Measurements from ENCODE around the gene NEK6. TPM values are rescaled to one million over a fixed set of nuclear protein-coding genes. Genes with fewer than 3 reads are reported as not detected.

The NEK6 gene
- total RNA-seq, 2 donors from 2014 or later = 77.8 to 83.4 TPM

GRCh38 chr9:124255222-124255621 lies 2.5 kb upstream of the NEK6 start:
- intact Hi-C loops (cut with DNase I) = no loop called here
- no peak overlapping the region for H3K4me3 ChIP-seq
- peaks cover 6% of the 10 kb centered on the region for H3K4me1 ChIP-seq
- H3K9ac ChIP-seq (ENCODE audit: low read depth in 2 of 2, low read length in 2 of 2) = no peak overlapping the region
- H3K27ac ChIP-seq = no peak overlapping the region
- no peaks in the 10 kb centered on the region for H3K27me3 ChIP-seq
- no peaks in the 10 kb centered on the region for H3K9me3 ChIP-seq
- no peaks in the 10 kb centered on the region for H3K36me3 ChIP-seq
- no peak for TF ChIP-seq CTCF (IDR thresholded peaks at IDR 0.05)
- no peak for DNase-seq

GRCh38 chr9:124256517-124257069 lies 1.2 kb upstream of the NEK6 start:
- no peak overlapping the region for H3K4me3 ChIP-seq
- no peak overlapping the region for H3K27ac ChIP-seq
- no peak for DNase-seq
- no peaks in the 10 kb centered on the region for H3K27me3 ChIP-seq
- no peak for TF ChIP-seq CTCF (IDR thresholded peaks at IDR 0.05)
- H3K9ac ChIP-seq (ENCODE audit: low read depth in 2 of 2, low read length in 2 of 2) = no peak overlapping the region
- H3K4me1 ChIP-seq = peaks cover 16% of the 10 kb centered on the region
- H3K36me3 ChIP-seq = no peaks in the 10 kb centered on the region
- intact Hi-C loops (cut with DNase I) = no loop called here
- no peaks in the 10 kb centered on the region for H3K9me3 ChIP-seq

- Histone ChIP-seq H3K27ac (no peak overlapping the region), H3K27me3 (no peaks in the 10 kb centered on the region), H3K36me3 (no peaks in the 10 kb centered on the region), H3K4me1 (peaks cover 16% of the 10 kb centered on the region), H3K9me3 (no peaks in the 10 kb centered on the region), H3K4me3 (peak overlapping the region; percentile 25), H3K9ac (ENCODE audit: low read depth in 2 of 2, low read length in 2 of 2) (peak overlapping the region; percentile 22 to 50)
- intact Hi-C loops (cut with DNase I) = no loop called here
- DNase-seq = no peak
- TF ChIP-seq CTCF (IDR thresholded peaks at IDR 0.05) = no peak
Observed at GRCh38 chr9:124257070-124257843, 492 bp upstream of the NEK6 start.

GRCh38 chr9:124258607-124259157 lies 933 bp downstream of the NEK6 start:
- no peak for TF ChIP-seq CTCF (IDR thresholded peaks at IDR 0.05)
- Histone ChIP-seq H3K4me1 (peaks cover 19% of the 10 kb centered on the region), H3K27ac (peak overlapping the region; percentile 95), H3K4me3 (peak overlapping the region; percentile 80), H3K36me3 (no peaks in the 10 kb centered on the region), H3K27me3 (no peaks in the 10 kb centered on the region), H3K9ac (ENCODE audit: low read depth in 2 of 2, low read length in 2 of 2) (peak overlapping the region; percentile 80 to 99), H3K9me3 (no peaks in the 10 kb centered on the region)
- no peak for DNase-seq
- intact Hi-C loops (cut with DNase I) = no loop called here

GRCh38 chr9:124259158-124259808 lies 1.5 kb downstream of the NEK6 start:
- Histone ChIP-seq H3K4me3 (peak overlapping the region; percentile 80), H3K9ac (ENCODE audit: low read depth in 2 of 2, low read length in 2 of 2) (peak overlapping the region; percentile 80 to 99), H3K27me3 (no peaks in the 10 kb centered on the region), H3K36me3 (no peaks in the 10 kb centered on the region), H3K27ac (peak overlapping the region; percentile 95), H3K9me3 (no peaks in the 10 kb centered on the region), H3K4me1 (peaks cover 22% of the 10 kb centered on the region)
- no peak for TF ChIP-seq CTCF (IDR thresholded peaks at IDR 0.05)
- peak; percentile 92 for DNase-seq
- intact Hi-C loops (cut with DNase I) = no loop called here

Data from colonic mucosa (tissue), 4 donors.